ENCODE measurements around the gene INO80B.

DNA sequence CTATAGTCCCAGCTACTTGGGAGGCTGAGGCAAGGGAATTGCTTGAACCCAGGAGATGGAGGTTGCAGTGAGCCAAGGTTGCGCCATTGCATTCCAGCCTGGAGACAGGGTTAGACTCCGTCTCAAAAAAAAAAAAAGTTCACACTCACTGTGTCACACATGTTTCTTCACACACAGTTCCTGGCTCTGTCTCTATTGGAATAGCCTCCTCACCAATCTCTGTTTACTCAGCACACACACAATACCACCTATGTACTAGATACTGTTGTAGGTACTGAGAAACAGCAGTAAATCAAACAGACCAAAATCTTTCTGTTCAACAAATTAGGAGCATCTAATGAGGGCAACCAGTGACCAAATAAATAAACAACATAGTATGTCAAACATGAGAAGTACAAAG, 31.3 kb downstream of the INO80B start:
- TF ChIP-seq, protein P1, sequence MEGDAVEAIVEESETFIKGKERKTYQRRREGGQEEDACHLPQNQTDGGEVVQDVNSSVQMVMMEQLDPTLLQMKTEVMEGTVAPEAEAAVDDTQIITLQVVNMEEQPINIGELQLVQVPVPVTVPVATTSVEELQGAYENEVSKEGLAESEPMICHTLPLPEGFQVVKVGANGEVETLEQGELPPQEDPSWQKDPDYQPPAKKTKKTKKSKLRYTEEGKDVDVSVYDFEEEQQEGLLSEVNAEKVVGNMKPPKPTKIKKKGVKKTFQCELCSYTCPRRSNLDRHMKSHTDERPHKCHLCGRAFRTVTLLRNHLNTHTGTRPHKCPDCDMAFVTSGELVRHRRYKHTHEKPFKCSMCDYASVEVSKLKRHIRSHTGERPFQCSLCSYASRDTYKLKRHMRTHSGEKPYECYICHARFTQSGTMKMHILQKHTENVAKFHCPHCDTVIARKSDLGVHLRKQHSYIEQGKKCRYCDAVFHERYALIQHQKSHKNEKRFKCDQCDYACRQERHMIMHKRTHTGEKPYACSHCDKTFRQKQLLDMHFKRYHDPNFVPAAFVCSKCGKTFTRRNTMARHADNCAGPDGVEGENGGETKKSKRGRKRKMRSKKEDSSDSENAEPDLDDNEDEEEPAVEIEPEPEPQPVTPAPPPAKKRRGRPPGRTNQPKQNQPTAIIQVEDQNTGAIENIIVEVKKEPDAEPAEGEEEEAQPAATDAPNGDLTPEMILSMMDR (optimal IDR thresholded peaks at IDR 0.05 in 1 of 3, IDR thresholded peaks at IDR 0.05 in 1 of 3, conservative IDR thresholded peaks at IDR 0.05 in 1 of 3; ENCODE audit: extremely low read depth in 1 of 3, insufficient read depth in 2 of 3, low read length in 3 of 3) = no peak
- no peak for TF ChIP-seq EZH2 (IDR thresholded peaks at IDR 0.05; ENCODE audit: low read length)

Measured in keratinocyte (primary cell).